Measurements from ENCODE around the gene PPIL6. TPM values are rescaled to one million over a fixed set of nuclear protein-coding genes. Genes with fewer than 3 reads are reported as not detected.

PPIL6 gene
- polyA plus RNA-seq, 2 of the 4 experiments (the other 2 are of a cell fraction): 1.6 to 5.0 TPM

DNA sequence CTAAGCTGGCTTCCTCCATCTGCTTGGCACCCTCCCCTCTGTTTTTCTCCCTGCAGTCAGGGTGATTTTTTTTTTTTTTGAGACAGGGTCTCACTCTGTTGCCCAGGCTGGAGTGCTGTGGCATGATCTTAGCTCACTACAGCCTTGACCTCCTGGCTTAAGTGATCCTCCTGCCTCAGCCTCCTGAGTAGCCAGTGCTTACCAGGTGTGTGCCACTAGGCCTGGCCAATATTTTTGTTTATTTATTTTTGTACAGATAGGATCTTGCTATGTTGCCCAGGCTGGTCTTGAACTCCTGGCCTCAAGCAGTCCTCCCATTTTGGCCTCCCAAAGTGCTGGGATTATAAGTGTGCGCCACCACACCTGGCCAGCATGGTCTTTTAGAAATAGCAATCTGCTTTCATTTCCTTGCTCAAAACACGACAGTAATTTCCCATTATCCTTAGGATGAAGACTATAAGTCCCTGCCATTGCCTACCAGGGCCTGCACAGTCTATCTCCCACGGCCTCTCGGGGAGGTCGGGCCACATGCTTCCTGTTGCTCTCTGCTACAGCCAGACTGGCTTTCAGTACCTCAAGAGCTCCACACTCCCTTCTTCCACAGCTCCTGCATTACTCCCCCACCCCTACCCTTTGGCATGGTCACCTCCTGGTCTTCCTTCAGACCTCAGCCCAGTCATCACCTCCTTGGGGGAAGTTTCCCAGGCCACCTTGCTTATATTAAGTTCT is 47.1 kb downstream of the PPIL6 start (continued):
- no peak for TF ChIP-seq ESRRA (IDR thresholded peaks at IDR 0.05; ENCODE audit: borderline replicate concordance, low read length)

DNA sequence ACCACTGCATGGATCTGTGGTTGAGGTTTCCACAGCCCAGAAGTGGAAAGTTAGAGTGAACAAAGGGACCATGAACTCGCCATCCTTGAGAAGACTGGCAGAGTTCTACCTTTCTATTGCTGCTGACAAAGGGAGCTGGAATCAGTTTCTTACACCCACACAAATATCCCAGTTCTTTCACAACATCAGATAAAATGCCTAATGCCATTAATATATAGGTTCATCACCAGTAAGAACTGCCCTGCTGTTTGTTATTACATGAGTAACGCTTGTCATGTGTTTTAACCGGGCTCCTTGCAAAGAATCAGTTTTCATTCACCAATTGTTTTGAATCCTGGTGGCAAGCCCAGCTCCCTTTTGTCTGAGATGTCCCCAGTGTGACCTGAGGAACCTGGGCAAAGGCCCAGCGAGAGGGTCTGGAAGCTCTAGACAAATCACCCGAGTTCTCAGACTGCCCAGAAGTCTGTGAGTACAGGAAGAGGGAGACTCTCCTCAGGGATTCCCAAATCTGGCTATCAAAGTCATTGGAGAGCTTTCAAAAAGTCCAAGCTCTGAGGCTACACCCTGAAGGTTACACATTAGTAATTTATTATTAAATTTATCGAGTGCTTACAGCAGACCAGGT is 50.7 kb downstream of the PPIL6 start:
- no peak overlapping the region for H3K27ac ChIP-seq
- H3K9me3 ChIP-seq: no peaks in the 10 kb centered on the region
- 48% methylated on average over 6 of the region's 6 CpGs for WGBS (ENCODE audit: missing lambda C conversion rate)
- TF ChIP-seq, protein P1, sequence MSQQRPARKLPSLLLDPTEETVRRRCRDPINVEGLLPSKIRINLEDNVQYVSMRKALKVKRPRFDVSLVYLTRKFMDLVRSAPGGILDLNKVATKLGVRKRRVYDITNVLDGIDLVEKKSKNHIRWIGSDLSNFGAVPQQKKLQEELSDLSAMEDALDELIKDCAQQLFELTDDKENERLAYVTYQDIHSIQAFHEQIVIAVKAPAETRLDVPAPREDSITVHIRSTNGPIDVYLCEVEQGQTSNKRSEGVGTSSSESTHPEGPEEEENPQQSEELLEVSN (IDR thresholded peaks at IDR 0.05; ENCODE audit: borderline replicate concordance, low read depth): no peak
- TF ChIP-seq EHMT2 (IDR thresholded peaks at IDR 0.05; ENCODE audit: low read depth) (no peak), ZNF302 (CRISPR knock-in tag; IDR thresholded peaks at IDR 0.05) (no peak), GATA3 (IDR thresholded peaks at IDR 0.05; ENCODE audit: borderline replicate concordance) (no peak), RARB (CRISPR knock-in tag; IDR thresholded peaks at IDR 0.05) (no peak), CEBPB (IDR thresholded peaks at IDR 0.05) (no peak), SMC3 (IDR thresholded peaks at IDR 0.05) (no peak), BHLHE40 (IDR thresholded peaks at IDR 0.05; ENCODE audit: low read depth, low read length) (no peak), ZFP36 (IDR thresholded peaks at IDR 0.05; ENCODE audit: borderline replicate concordance, partially characterized antibody) (no peak), RNF2 (IDR thresholded peaks at IDR 0.05; ENCODE audit: borderline replicate concordance, low read depth) (no peak), CHD4 (IDR thresholded peaks at IDR 0.05; ENCODE audit: borderline replicate concordance) (no peak), CBX8 (IDR thresholded peaks at IDR 0.05) (no peak), SREBF2 (IDR thresholded peaks at IDR 0.05) (no peak)
- TF ChIP-seq, protein P2, sequence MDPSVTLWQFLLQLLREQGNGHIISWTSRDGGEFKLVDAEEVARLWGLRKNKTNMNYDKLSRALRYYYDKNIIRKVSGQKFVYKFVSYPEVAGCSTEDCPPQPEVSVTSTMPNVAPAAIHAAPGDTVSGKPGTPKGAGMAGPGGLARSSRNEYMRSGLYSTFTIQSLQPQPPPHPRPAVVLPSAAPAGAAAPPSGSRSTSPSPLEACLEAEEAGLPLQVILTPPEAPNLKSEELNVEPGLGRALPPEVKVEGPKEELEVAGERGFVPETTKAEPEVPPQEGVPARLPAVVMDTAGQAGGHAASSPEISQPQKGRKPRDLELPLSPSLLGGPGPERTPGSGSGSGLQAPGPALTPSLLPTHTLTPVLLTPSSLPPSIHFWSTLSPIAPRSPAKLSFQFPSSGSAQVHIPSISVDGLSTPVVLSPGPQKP (IDR thresholded peaks at IDR 0.05; ENCODE audit: low read depth, low read length): no peak
- H3K4me3 ChIP-seq: no peak overlapping the region
- H3K4me2 ChIP-seq: no peak overlapping the region
- FAIRE-seq (no peak), DNase-seq (ENCODE audit: low read depth in 1 of 2, low spot score in 1 of 2) (no peak), ATAC-seq (no peak)
- ChIA-PET CTCF (interaction anchor here (0.8 to 2.9 kb wide), 2 partner anchors 43 to 202 kb away, joined by 3 to 12 read pairs; no protein-coding TSS in a partner anchor), POLR2A (no interaction called here)
- H3K4me1 ChIP-seq: peaks cover 2% of the 10 kb centered on the region; the same call in 2 of the 3 replicates

DNA sequence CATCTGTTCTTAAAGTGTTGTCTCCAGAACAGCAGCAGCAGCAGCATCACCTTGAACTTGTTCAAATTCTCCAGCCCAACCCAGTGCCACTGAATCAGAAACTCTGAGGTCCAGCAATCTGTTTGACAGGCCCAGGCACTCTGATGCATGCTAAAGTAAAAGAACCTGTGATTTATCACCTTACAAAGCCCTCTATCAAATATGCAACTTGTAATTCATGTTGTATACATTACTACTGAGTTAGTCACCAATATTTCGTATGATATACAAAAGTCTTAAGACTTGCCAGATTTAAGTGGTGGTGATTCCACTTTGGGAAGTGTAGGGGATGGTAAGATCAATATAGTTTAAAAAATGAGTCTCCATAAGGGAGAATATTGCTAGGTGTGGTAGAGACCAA is 52.2 kb downstream of the PPIL6 start:
- Histone ChIP-seq H3K4me3 (no peak overlapping the region), H3K4me2 (no peak overlapping the region), H3K27ac (no peak overlapping the region), H3K9me3 (no peaks in the 10 kb centered on the region), H3K4me1 (peaks cover 17% of the 10 kb centered on the region; the same call in 2 of the 3 replicates)
- ATAC-seq (no peak), FAIRE-seq (no peak), DNase-seq (ENCODE audit: low read depth in 1 of 2, low spot score in 1 of 2) (no peak)
- POLR2A ChIA-PET: no interaction called here
- CTCF ChIA-PET: interaction anchor here (2.9 kb wide), 1 partner anchor 201 kb away, joined by 12 read pairs; no protein-coding TSS in a partner anchor
- 35% methylated on average over 1 of the region's 1 CpG for WGBS (ENCODE audit: missing lambda C conversion rate)
- TF ChIP-seq, protein P3, sequence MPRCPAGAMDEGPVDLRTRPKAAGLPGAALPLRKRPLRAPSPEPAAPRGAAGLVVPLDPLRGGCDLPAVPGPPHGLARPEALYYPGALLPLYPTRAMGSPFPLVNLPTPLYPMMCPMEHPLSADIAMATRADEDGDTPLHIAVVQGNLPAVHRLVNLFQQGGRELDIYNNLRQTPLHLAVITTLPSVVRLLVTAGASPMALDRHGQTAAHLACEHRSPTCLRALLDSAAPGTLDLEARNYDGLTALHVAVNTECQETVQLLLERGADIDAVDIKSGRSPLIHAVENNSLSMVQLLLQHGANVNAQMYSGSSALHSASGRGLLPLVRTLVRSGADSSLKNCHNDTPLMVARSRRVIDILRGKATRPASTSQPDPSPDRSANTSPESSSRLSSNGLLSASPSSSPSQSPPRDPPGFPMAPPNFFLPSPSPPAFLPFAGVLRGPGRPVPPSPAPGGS (IDR thresholded peaks at IDR 0.05): no peak
- TF ChIP-seq FOSB (CRISPR knock-in tag; IDR thresholded peaks at IDR 0.05) (no peak), ZC3H11A (IDR thresholded peaks at IDR 0.05) (no peak), MYC (IDR thresholded peaks at IDR 0.05; ENCODE audit: borderline replicate concordance, low read length) (no peak), EHMT2 (IDR thresholded peaks at IDR 0.05; ENCODE audit: low read depth) (no peak), KDM5A (IDR thresholded peaks at IDR 0.05) (no peak), HOXB13 (CRISPR knock-in tag; IDR thresholded peaks at IDR 0.05; ENCODE audit: low read depth) (no peak), HOXA7 (CRISPR knock-in tag; IDR thresholded peaks at IDR 0.05) (no peak), HDAC2 (IDR thresholded peaks at IDR 0.05) (no peak)
- TF ChIP-seq, protein P2 (IDR thresholded peaks at IDR 0.05; ENCODE audit: low read depth, low read length): no peak
- TF ChIP-seq, protein P4, sequence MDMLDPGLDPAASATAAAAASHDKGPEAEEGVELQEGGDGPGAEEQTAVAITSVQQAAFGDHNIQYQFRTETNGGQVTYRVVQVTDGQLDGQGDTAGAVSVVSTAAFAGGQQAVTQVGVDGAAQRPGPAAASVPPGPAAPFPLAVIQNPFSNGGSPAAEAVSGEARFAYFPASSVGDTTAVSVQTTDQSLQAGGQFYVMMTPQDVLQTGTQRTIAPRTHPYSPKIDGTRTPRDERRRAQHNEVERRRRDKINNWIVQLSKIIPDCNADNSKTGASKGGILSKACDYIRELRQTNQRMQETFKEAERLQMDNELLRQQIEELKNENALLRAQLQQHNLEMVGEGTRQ (IDR thresholded peaks at IDR 0.05): no peak

Measured in A549 (cell line).